ENCODE data around the gene PEX6. TPM values are rescaled to one million over a fixed set of nuclear protein-coding genes. Genes with fewer than 3 reads are reported as not detected.

PEX6 gene
- total RNA-seq, 1 experiment from 2014 or later, result 25.9 TPM

DNA sequence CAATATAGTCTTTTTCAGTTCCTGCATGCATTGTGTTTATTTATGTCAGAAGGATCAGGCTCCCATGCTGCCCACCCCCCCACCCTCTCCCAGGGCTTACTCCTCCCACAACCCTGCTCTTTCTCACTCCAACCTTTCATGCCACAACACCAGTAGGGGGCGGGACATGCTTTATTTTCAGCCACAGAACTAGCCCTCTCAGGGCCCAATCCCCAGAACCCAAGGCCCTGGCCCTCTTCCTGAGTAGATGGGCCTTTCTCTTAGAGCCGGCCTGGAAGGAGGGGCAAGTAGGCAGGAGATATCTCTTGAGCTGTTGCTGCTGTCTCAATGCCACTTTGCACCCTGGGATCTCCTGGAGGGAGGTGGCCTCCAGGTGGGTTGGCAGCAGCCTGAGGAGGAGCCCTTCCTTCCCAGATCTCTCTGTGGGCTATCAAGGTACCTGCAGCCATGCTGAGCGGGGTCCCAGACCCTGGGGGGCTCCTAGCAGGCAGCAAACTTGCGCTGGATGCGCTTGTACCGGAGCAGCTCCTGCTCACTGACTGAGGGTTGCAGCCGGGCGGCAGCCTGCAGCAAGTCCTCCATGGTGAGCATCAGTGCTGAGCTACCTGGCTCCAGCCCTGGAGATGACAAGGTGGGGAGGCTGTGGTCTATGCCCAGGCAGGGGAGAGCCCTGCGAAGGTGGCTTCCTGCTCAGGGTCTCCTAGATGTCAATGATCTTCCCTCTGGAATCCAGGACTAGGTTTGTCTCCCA is 15.0 kb downstream of the PEX6 start:
- no peaks in the 10 kb centered on the region for H3K27me3 ChIP-seq (ENCODE audit: insufficient read depth, low read depth)
- H4K20me1 ChIP-seq (ENCODE audit: insufficient read depth), result no peaks in the 10 kb centered on the region
- no peak overlapping the region for H3K4me3 ChIP-seq
- H3K4me1 ChIP-seq (replicated peaks; ENCODE audit: insufficient read depth), result peaks cover 11% of the 10 kb centered on the region
- CTCF ChIA-PET, result interaction anchor here (0.6 kb wide), 1 partner anchor 19 kb away, joined by 4 read pairs; no protein-coding TSS in a partner anchor
- DNase-seq, result peak in 1 of 2 experiments; percentile 25
- no peaks in the 10 kb centered on the region for H3K9me3 ChIP-seq (ENCODE audit: insufficient read depth, low read depth)
- H3F3A ChIP-seq (ENCODE audit: insufficient read depth, low read depth), result peaks cover 9% of the 10 kb centered on the region; the same call in 1 of the 2 replicates
- H3K4me2 ChIP-seq, result no peak overlapping the region
- BruUV-seq (replicated peaks), result no TSS peak
- H3K79me2 ChIP-seq (ENCODE audit: low read depth), result no peaks in the 10 kb centered on the region
- H2AFZ ChIP-seq, result no peak overlapping the region
- H3K36me3 ChIP-seq (ENCODE audit: low read depth), result no peaks in the 10 kb centered on the region; the same call in 1 of the 2 replicates
- intact Hi-C loops (cut with micrococcal nuclease; ENCODE audit: unreplicated experiment), result no loop called here
- POLR2A ChIA-PET (ENCODE audit: unreplicated experiment), result no interaction called here
- no peaks in the 10 kb centered on the region for H3K9me2 ChIP-seq (ENCODE audit: insufficient read depth)
- TF ChIP-seq, protein P1, sequence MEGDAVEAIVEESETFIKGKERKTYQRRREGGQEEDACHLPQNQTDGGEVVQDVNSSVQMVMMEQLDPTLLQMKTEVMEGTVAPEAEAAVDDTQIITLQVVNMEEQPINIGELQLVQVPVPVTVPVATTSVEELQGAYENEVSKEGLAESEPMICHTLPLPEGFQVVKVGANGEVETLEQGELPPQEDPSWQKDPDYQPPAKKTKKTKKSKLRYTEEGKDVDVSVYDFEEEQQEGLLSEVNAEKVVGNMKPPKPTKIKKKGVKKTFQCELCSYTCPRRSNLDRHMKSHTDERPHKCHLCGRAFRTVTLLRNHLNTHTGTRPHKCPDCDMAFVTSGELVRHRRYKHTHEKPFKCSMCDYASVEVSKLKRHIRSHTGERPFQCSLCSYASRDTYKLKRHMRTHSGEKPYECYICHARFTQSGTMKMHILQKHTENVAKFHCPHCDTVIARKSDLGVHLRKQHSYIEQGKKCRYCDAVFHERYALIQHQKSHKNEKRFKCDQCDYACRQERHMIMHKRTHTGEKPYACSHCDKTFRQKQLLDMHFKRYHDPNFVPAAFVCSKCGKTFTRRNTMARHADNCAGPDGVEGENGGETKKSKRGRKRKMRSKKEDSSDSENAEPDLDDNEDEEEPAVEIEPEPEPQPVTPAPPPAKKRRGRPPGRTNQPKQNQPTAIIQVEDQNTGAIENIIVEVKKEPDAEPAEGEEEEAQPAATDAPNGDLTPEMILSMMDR (conservative IDR thresholded peaks at IDR 0.05), result peak; percentile 49
- no peak for TF ChIP-seq EZH2 (IDR thresholded peaks at IDR 0.05; ENCODE audit: low read depth)
- H3K27ac ChIP-seq, result no peak overlapping the region

DNA sequence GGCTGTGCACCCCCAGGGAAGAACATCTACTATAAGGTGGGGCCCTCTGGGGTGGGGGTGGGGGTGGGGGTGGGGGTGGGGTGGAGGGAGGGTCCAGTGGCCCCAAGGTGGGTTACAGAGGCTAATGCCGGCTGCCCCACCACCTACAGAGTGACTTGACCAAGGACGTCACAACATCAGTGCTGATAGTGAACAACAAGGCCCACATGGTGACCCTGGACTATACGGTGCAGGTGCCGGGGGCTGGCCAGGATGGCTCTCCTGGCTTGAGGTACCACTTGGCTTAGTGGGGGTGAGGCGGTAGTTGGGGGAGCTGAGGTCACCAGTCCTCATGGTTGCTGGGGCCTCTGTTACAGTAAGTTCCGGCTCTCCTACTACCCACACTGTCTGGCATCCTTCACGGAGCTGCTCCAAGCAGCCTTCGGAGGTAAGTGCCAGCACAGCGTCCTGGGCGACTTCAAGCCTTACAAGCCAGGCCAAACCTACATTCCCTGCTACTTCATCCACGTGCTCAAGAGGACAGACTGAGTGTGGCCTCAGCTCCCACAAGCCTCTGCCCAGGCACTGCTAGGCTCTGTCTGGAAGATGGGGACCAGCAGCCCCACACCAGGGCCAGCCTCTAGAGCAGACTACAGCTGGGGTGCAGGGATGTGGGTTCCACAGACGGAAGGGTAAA is 15.7 kb downstream of the PEX6 start:
- peaks cover 9% of the 10 kb centered on the region; the same call in 1 of the 2 replicates for H3F3A ChIP-seq (ENCODE audit: insufficient read depth, low read depth)
- no peaks in the 10 kb centered on the region; the same call in 1 of the 2 replicates for H3K36me3 ChIP-seq (ENCODE audit: low read depth)
- ChIA-PET CTCF (no interaction called here), POLR2A (ENCODE audit: unreplicated experiment) (no interaction called here)
- TF ChIP-seq, protein P1 (conservative IDR thresholded peaks at IDR 0.05), result no peak
- no peak for TF ChIP-seq EZH2 (IDR thresholded peaks at IDR 0.05; ENCODE audit: low read depth)
- H4K20me1 ChIP-seq (ENCODE audit: insufficient read depth), result no peaks in the 10 kb centered on the region
- no peaks in the 10 kb centered on the region for H3K79me2 ChIP-seq (ENCODE audit: low read depth)
- H3K9me2 ChIP-seq (ENCODE audit: insufficient read depth), result no peaks in the 10 kb centered on the region
- no peaks in the 10 kb centered on the region for H3K27me3 ChIP-seq (ENCODE audit: insufficient read depth, low read depth)
- no peak overlapping the region for H3K4me3 ChIP-seq
- intact Hi-C loops (cut with micrococcal nuclease; ENCODE audit: unreplicated experiment), result no loop called here
- H3K4me1 ChIP-seq (replicated peaks; ENCODE audit: insufficient read depth), result peaks cover 11% of the 10 kb centered on the region
- DNase-seq, result no peak
- H3K27ac ChIP-seq, result no peak overlapping the region
- no TSS peak for BruUV-seq (replicated peaks)
- no peak overlapping the region for H3K4me2 ChIP-seq
- no peaks in the 10 kb centered on the region for H3K9me3 ChIP-seq (ENCODE audit: insufficient read depth, low read depth)
- no peak overlapping the region for H2AFZ ChIP-seq

DNA sequence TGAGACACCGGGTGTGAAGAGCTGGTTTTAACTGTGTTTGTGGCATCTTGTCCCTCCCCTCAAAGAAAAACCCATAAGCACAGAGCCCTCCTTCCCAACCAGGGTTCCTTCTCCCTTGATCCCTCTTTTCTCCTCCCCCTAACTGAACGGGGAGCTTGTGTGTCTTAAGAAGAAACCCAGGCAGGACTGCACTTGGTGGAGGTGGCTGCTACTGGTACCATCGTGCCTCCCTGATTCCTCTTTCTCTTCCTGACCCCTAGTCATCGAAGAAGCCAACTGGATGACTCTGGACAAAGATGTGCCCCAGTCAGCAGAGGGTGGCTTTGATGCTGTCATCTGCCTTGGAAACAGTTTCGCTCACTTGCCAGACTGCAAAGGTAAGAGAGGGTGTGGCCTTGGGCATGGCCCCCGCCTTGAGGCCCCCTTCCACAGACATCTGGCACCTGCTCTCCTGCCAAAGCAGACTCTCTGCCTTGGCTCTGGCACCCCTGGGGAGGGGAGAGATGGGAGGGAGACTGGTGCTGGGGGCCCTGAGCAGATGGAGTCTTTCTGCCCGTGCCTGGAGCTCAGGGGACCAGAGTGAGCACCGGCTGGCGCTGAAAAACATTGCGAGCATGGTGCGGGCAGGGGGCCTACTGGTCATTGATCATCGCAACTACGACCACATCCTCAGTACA is 16.3 kb downstream of the PEX6 start:
- POLR2A ChIA-PET (ENCODE audit: unreplicated experiment), result no interaction called here
- no peak overlapping the region for H2AFZ ChIP-seq

More for the DNA sequence above, 16.3 kb downstream of the PEX6 start:
- Histone ChIP-seq H4K20me1 (ENCODE audit: insufficient read depth) (no peaks in the 10 kb centered on the region), H3K9me3 (ENCODE audit: insufficient read depth, low read depth) (no peaks in the 10 kb centered on the region), H3F3A (ENCODE audit: insufficient read depth, low read depth) (peaks cover 9% of the 10 kb centered on the region; the same call in 1 of the 2 replicates), H3K27me3 (ENCODE audit: insufficient read depth, low read depth) (no peaks in the 10 kb centered on the region), H3K4me2 (no peak overlapping the region), H3K79me2 (ENCODE audit: low read depth) (no peaks in the 10 kb centered on the region), H3K4me3 (no peak overlapping the region), H3K4me1 (replicated peaks; ENCODE audit: insufficient read depth) (peaks cover 11% of the 10 kb centered on the region), H3K36me3 (ENCODE audit: low read depth) (no peaks in the 10 kb centered on the region; the same call in 1 of the 2 replicates), H3K27ac (no peak overlapping the region), H3K9me2 (ENCODE audit: insufficient read depth) (no peaks in the 10 kb centered on the region)
- TF ChIP-seq, protein P1 (conservative IDR thresholded peaks at IDR 0.05), result no peak
- no peak for TF ChIP-seq EZH2 (IDR thresholded peaks at IDR 0.05; ENCODE audit: low read depth)
- no peak for DNase-seq
- intact Hi-C loops (cut with micrococcal nuclease; ENCODE audit: unreplicated experiment), result no loop called here
- CTCF ChIA-PET, result no interaction called here
- BruUV-seq (replicated peaks), result no TSS peak

Data from PC-9 (cell line).